Transverse colon (tissue), 4 donors: ENCODE measurements around the gene TPD52L2.

Source experiments
- CTCF ChIP-seq, 5 experiments: fragments of 200-600 bp in 3 of 5; fragments of 450-650 bp in 2 of 5; sonication (generic) in 3 of 5; IDR thresholded peaks; 1 replicate in 2 of 5; 2 replicates in 3 of 5; pipeline ENCODE4 v1.5.1; 2016 to 2017; ENCODE audit warnings: antibody characterized with exemption in 5 of 5, inconsistent platforms in 3 of 5, mild to moderate bottlenecking in 2 of 5, moderate library complexity in 1 of 5
- EP300 ChIP-seq: sonication (generic); formaldehyde crosslinking; IDR thresholded peaks from one replicate; pipeline ENCODE4 v1.6.1; 2017; ENCODE audit warnings: antibody characterized with exemption, low read depth
- POLR2A ChIP-seq: fragments of 450-650 bp; IDR thresholded peaks from one replicate; pipeline ENCODE4 v1.6.1; 2016; ENCODE audit warnings: antibody characterized with exemption, mild to moderate bottlenecking, moderate library complexity
- POLR2AphosphoS5 ChIP-seq, 3 donors: sonication (generic); formaldehyde crosslinking; IDR thresholded peaks; one replicate each; pipeline ENCODE4 v1.6.1; 2016; ENCODE audit warnings: antibody characterized with exemption in 3 of 3

- TF ChIP-seq POLR2AphosphoS5 (IDR thresholded peaks at IDR 0.05): no peak
- TF ChIP-seq CTCF (IDR thresholded peaks at IDR 0.05): no peak
- TF ChIP-seq EP300: no peak
- TF ChIP-seq POLR2A: no peak
These were observed 24.5 kb downstream of the TPD52L2 start for GRCh38 chr20:63889241-63890200.
